ENCODE data around the gene NUDC.

Gene NUDC

DNA sequence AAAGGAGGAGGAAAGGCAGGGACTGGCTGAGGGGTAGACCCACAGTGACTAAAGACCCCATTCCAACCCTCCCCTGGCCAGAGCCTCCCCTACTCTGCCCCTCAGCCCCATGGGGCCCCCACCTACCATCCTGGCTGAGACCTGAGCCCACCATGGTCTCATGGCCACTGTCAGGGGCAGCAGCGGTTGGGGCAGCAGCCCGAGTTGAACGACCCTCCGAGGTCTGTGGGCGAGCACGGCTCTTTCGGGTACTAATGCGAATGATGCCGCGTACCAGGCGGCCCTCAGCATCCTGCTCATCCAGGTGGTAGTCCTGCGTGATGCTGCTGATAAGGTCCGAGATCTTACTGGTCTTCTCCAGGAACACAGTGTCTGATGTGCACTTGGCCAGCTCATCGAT, 29.7 kb downstream of the NUDC start:
- DNase-seq (ENCODE audit: low spot score) = no peak

GRCh38 chr1:26951821-26952497, 30.4 kb downstream of the NUDC start:
- DNase-seq (ENCODE audit: low spot score) = no peak

- DNase-seq (ENCODE audit: low spot score) = no peak
Measured at GRCh38 chr1:26953374-26953773, 31.8 kb downstream of the NUDC start.

- DNase-seq (ENCODE audit: low spot score) = no peak
Measured at GRCh38 chr1:26956321-26956720, 34.8 kb downstream of the NUDC start.

GRCh38 chr1:26957306-26957705, 35.8 kb downstream of the NUDC start:
- no peak for DNase-seq (ENCODE audit: low spot score)

GRCh38 chr1:26959270-26959669, 37.7 kb downstream of the NUDC start:
- no peak for DNase-seq (ENCODE audit: low spot score)

GRCh38 chr1:26959722-26960624, 38.4 kb downstream of the NUDC start, which contains the start of gene KDF1:
KDF1 (minus strand) TSS chr1:26960468; CDS start chr1:26952380, 8,088 bp downstream.
- no peak for DNase-seq (ENCODE audit: low spot score)

DNA sequence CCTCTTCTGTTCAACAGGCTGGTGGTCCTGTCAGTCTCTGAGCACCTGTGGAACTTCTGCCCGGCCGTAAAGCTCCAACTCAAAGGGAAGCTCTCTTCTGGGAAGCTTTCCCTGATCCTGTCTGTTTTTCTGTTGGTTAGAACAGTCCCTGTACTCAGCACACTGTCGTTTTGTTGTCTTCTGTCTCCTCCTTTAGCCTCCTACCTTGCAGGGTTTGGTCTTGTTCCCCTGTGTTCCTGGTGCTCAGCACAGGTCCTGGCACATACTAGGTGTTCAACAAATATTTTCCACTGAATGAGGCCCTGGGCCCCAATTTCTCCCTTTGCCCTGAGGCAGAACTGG, 39.1 kb downstream of the NUDC start:
- no peak for DNase-seq (ENCODE audit: low spot score)

- DNase-seq (ENCODE audit: low spot score) = peak; percentile 83
Measured at GRCh38 chr1:26961826-26962225, 40.3 kb downstream of the NUDC start.

- no peak for DNase-seq (ENCODE audit: low spot score)
Measured at GRCh38 chr1:26965213-26965612, 43.7 kb downstream of the NUDC start.

- no peak for DNase-seq (ENCODE audit: low spot score)
Measured at GRCh38 chr1:26965628-26966027, 44.1 kb downstream of the NUDC start.

DNA sequence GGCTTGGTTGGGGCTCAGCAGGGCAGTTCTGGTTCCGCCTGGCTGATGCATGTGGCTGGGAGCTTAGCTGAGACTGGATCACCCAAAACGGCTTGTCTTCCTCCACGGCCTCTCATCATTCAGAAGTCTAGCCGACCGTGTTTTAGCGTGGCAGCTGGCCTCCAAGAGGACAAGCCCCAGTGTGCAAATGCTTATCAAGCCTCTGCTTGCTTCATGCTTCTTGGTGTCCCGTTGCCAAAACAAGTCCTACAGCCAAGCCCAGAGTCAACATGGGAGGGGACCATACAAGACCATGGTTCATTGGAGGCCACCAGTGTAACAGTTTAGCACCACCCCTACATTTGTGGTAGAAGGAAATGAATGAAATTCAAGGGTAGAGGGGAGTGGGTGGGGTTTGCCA, 49.3 kb downstream of the NUDC start:
- no peak for DNase-seq (ENCODE audit: low spot score)

DNA sequence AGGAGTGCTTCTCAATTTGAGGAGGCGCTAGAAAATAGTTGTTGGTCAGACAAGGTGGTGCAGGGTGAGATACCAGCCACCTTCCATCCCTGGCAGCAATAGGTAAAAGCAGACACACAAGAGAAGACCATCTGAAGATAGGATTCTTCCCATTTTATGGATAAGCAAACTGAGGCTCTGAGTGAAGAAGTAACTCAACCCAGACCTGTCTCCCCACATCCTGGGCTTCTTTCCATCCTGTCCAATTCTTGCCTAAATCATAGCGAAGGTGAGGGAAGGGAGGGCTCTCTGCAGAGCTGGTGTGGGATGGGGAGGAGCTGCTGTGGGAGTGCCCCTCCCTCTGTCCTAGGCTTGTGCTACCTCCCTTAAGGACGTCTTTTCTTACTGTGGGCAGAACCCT, 50.0 kb downstream of the NUDC start:
- DNase-seq (ENCODE audit: low spot score) = no peak

DNA sequence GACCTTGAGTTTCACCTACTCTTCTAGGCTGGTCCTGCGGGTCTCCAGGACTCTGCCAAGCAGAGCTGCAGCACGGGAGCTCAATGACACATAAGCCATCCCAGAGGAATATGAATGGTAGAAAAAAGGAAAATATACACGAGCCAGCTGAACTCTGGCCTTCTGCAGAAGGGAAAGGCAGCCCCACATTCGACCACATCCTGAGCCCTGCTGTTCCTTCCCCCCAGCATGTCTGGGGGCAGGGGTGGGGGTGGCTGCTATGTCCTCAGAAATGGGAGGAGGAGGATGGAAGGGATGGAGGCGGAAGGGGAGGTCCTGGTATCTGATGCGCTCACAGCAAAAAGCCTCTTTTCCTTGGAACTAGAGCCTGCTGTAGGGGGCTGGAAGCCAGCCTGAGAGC, 50.8 kb downstream of the NUDC start:
- DNase-seq (ENCODE audit: low spot score) = no peak

GRCh38 chr1:26972821-26973220, 51.3 kb downstream of the NUDC start:
- no peak for DNase-seq (ENCODE audit: low spot score)

- no peak for DNase-seq (ENCODE audit: low spot score)
Measured at GRCh38 chr1:26976621-26977510, 55.3 kb downstream of the NUDC start.

GRCh38 chr1:26978901-26979300, 57.4 kb downstream of the NUDC start:
- no peak for DNase-seq (ENCODE audit: low spot score)

DNA sequence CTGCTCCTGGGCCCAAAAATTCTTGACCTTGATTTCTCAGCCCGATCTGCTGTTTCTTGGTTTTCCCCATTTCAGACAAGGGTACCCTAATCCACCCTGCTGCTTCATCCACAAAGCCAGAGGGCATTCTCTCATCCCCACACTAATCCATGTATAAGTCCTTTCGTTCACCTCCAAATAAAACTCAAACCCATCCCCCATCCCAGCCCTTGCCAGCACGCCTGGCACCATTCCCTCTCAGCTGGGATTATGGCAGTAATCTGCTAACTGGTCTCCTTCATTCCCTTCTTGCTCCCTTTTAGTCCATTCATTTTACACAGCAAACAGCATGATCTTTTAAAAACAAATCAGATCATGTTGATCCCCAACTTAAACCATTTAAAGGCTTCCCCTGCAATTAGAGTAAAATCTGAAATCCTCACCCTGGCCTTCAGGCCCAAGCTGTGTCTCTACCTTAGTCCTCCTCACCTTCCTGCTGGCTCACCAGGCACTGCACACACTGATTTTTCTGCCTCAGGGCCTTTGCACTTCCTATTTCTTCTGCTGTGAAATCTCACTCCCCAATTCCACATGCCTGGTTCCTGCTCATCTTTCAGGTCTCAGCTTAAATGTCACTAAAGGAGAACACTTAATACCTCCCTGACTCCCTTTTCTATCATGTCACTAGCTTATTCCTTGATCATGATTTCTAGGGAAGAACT, 59.8 kb downstream of the NUDC start:
- DNase-seq (ENCODE audit: low spot score) = no peak

DNA sequence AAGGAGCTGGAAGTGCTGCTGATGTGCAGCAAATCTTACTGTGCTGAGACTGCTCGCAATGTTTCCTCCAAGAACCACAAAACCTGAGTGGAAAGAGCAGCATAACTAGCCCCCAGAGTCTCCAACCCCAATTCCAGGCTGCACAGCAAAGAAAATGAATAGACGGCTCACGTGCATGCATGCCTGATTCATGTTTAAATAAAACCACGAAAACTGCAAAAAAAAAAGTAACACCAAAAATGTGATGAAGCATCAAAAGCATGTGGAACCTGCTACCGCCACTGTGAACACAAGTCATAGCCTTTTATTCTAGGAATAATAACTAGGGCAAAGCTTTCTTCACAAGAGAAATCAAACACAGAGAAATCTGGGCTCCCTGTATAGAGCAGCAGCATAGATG, 62.3 kb downstream of the NUDC start:
- DNase-seq (ENCODE audit: low spot score) = no peak

DNA sequence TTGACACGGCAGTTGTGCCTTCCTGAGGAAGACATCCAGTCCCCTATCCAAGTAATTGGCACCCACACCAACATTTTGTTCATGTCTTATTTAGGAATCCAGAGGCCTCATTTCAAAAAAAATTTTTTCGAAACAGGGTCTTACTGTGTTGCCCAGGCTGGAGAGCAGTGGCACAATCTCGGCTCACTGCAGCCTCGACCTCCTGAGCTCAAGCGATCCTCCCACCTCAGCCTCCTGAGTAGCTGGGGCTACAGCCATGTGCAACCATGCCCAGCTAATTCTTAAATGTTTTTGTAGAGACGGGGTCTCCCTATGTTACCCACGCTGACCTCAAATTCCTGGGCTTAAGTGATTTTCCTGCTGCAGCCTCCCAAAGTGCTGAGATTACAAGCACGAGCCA, 62.7 kb downstream of the NUDC start:
- DNase-seq (ENCODE audit: low spot score) = no peak

GRCh38 chr1:26986658-26987057, 65.1 kb downstream of the NUDC start:
- no peak for DNase-seq (ENCODE audit: low spot score)
